Suprapubic skin (tissue), 4 donors: ENCODE data around the gene NCOA5.

ENCODE experiments used
- CTCF ChIP-seq, 2 donors: fragments of 200-600 bp in 1 of 2; fragments of 450-650 bp in 1 of 2; sonication (generic) in 1 of 2; IDR thresholded peaks; one replicate each; pipeline ENCODE4 v1.5.1; 2016 to 2019; ENCODE audit warnings: antibody characterized with exemption in 2 of 2, mild to moderate bottlenecking in 1 of 2, moderate library complexity in 1 of 2
- EP300 ChIP-seq: sonication (generic); formaldehyde crosslinking; IDR thresholded peaks from one replicate; pipeline ENCODE4 v1.6.1; 2017; ENCODE audit warnings: antibody characterized with exemption
- POLR2A ChIP-seq, 2 donors: fragments of 450-650 bp; IDR thresholded peaks; one replicate each; pipeline ENCODE4 v1.6.1; 2017; ENCODE audit warnings: antibody characterized with exemption in 2 of 2, mild to moderate bottlenecking in 2 of 2, moderate library complexity in 2 of 2
- POLR2AphosphoS5 ChIP-seq, 3 donors: sonication (generic); formaldehyde crosslinking; IDR thresholded peaks; one replicate each; pipeline ENCODE4 v1.6.1; 2017; ENCODE audit warnings: antibody characterized with exemption in 3 of 3

GRCh38 chr20:46063151-46063550, 26.6 kb downstream of the NCOA5 start:
- TF ChIP-seq CTCF (IDR thresholded peaks at IDR 0.05) = no peak
- TF ChIP-seq POLR2AphosphoS5 (IDR thresholded peaks at IDR 0.05) = no peak
- no peak for TF ChIP-seq POLR2A (IDR thresholded peaks at IDR 0.05)
- TF ChIP-seq EP300 = no peak
